ENCODE measurements around the gene PRAMEF5.
"Not testable (repeated sequence)": the region's sequence is repeated elsewhere in the genome, so short reads cannot be mapped to it uniquely, and the experiment has no call there.

Gene PRAMEF5

DNA sequence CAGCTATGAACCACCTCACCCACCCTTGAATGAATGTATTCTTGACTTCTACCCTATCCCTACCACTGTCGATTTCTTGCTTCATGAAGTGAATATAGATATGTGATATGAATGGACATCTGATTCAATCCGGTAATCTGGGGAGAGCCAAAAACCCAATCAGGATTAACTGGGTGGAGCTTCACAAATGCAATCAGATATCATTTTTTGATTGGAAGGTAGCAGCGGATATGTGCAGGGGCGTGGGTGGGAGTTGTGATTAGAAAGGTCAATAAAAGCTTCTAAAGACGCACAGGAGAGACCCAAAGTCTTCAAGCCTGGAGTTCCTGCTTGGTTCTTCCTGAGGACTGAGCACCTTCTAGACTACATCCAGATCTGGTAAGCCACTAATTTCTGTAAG lies at the start of gene PRAMEF5:
Gene PRAMEF5, plus strand, starts transcription at position 301 of the 400 bp plus-strand sequence. CDS start 5,071 bp downstream, outside the sequence.
- not testable (repeated sequence) for H3K9me3 ChIP-seq (replicated peaks in 1 of 11); H3K4me1 ChIP-seq; H4K20me1 ChIP-seq; H3K27ac ChIP-seq; H3K36me3 ChIP-seq; H3K9ac ChIP-seq; H3K27me3 ChIP-seq; H3K4me3 ChIP-seq; H3K4me2 ChIP-seq

- H3K9ac ChIP-seq; H3K27ac ChIP-seq; H3K4me2 ChIP-seq; H3K4me3 ChIP-seq; H3K9me3 ChIP-seq (replicated peaks in 1 of 11); H3K36me3 ChIP-seq; H3K4me1 ChIP-seq; H4K20me1 ChIP-seq; H3K27me3 ChIP-seq: not testable (repeated sequence)
Observed at GRCh38 chr1:13208712-13209111, 45.3 kb upstream of the PRAMEF5 start.

- H3K9me3 ChIP-seq (replicated peaks in 1 of 11); H3K9ac ChIP-seq; H3K4me3 ChIP-seq; H4K20me1 ChIP-seq; H3K4me2 ChIP-seq; H3K27me3 ChIP-seq; H3K36me3 ChIP-seq; H3K4me1 ChIP-seq; H3K27ac ChIP-seq: not testable (repeated sequence)
Observed at GRCh38 chr1:13216619-13217018, 37.4 kb upstream of the PRAMEF5 start.

- H3K4me1 ChIP-seq; H3K9me3 ChIP-seq (replicated peaks in 1 of 11); H3K9ac ChIP-seq; H3K27ac ChIP-seq; H4K20me1 ChIP-seq; H3K4me2 ChIP-seq; H3K36me3 ChIP-seq; H3K4me3 ChIP-seq; H3K27me3 ChIP-seq: not testable (repeated sequence)
Observed at GRCh38 chr1:13219203-13219602, 34.8 kb upstream of the PRAMEF5 start.

- H3K27ac ChIP-seq; H3K27me3 ChIP-seq; H3K36me3 ChIP-seq; H3K4me3 ChIP-seq; H3K4me1 ChIP-seq; H3K9me3 ChIP-seq (replicated peaks in 1 of 11); H3K9ac ChIP-seq; H4K20me1 ChIP-seq; H3K4me2 ChIP-seq: not testable (repeated sequence)
Observed at GRCh38 chr1:13222788-13223187, 31.2 kb upstream of the PRAMEF5 start.

GRCh38 chr1:13224480-13225060 lies 29.4 kb upstream of the PRAMEF5 start:
- no peak overlapping the region for H3K4me3 ChIP-seq
- no peaks in the 10 kb centered on the region for H3K27me3 ChIP-seq
- H3K27ac ChIP-seq: no peak overlapping the region
- H3K4me2 ChIP-seq: no peak overlapping the region
- H3K9ac ChIP-seq: no peak overlapping the region
- H4K20me1 ChIP-seq: no peaks in the 10 kb centered on the region
- no peak for TF ChIP-seq Cebpa-rat (IDR thresholded peaks at IDR 0.05)
- no peaks in the 10 kb centered on the region for H3K9me3 ChIP-seq (replicated peaks in 1 of 11)
- no peaks in the 10 kb centered on the region for H3K36me3 ChIP-seq
- H3K4me1 ChIP-seq: no peaks in the 10 kb centered on the region

DNA sequence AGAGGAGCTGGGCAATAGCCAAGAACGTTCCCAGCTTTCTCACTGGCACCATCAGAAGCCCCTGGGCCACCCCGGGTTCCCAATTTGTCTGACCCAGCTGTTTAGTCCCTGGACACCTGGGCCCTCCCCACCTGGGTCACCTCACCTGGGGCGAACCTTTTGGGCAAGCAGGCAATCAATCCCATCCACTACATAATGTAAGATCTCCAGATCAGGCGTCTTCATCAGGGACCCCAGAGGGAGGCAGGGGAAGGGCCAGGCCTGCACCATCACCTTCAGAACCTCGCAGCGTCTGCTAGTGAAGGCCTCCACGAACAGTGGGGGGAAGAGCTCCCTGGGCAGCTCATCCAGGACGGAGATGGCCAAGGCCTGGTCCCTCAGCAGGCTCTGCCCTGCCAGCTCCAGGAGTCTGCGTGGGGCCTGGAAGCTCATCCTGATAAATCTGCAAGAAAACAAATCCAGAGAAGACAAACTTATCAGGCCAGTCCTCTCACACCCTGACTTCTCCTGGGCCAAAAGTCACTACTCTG lies 28.3 kb upstream of the PRAMEF5 start, which contains the start of gene PRAMEF18:
Gene PRAMEF18, minus strand, starts transcription at position 480 of the 530 bp plus-strand sequence. Its CDS starts 48 bp downstream, at position 432.
- not testable (repeated sequence) for H3K4me2 ChIP-seq; H3K9ac ChIP-seq; H3K27ac ChIP-seq; H3K9me3 ChIP-seq (replicated peaks in 1 of 11); H3K27me3 ChIP-seq; H4K20me1 ChIP-seq; H3K4me3 ChIP-seq; H3K4me1 ChIP-seq; H3K36me3 ChIP-seq

DNA sequence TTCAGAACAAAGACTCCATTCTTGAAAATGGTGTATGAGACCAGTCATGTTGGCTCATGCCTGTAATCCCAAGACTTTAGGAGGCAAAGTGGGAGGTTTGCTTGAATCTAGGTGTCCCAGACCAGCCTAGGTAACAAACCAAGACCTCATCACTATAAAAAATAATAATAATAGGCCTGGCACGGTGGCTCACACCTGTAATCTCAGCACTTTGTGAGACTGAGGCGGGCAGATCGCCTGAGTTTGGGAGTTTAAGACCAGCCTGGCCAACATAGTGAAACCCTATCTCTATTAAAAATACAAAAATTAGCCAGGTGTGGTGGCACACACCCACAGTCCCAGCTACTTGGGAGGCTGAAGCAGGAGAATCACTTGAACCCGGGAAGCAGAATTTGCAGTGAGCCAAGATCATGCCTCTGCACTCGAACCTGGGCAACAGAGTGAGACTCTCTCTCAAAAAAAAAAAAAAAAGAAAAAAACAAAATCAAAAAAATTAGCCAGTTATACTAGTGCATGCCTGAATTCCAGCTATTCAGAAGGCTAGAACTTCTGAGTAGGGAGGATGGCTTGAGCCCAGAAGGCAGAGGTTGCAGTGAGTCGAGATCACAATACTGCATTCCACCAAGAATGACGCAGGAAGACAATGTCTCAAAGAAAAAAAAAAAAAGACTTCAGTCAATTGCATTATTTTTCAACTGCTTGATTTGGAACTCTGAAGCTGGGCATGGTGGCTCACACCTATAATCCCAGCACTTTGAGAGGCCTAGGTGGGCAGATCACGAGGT lies 26.5 kb upstream of the PRAMEF5 start:
- H3K4me1 ChIP-seq; H3K9me3 ChIP-seq (replicated peaks in 1 of 11); H3K9ac ChIP-seq: not testable (repeated sequence)

GRCh38 chr1:13228343-13228781 lies 25.6 kb upstream of the PRAMEF5 start:
- Histone ChIP-seq H3K27ac (no peak overlapping the region), H3K4me1 (no peaks in the 10 kb centered on the region), H3K27me3 (no peaks in the 10 kb centered on the region)

More for the DNA sequence above, 26.5 kb upstream of the PRAMEF5 start:
- not testable (repeated sequence) for H4K20me1 ChIP-seq, H3K27me3 ChIP-seq, H3K4me3 ChIP-seq, H3K4me2 ChIP-seq, H3K36me3 ChIP-seq, H3K27ac ChIP-seq

GRCh38 chr1:13230096-13230495 lies 23.9 kb upstream of the PRAMEF5 start:
- not testable (repeated sequence) for H3K27me3 ChIP-seq; H3K9me3 ChIP-seq (replicated peaks in 1 of 11); H3K9ac ChIP-seq; H3K4me1 ChIP-seq; H3K4me3 ChIP-seq; H3K4me2 ChIP-seq; H4K20me1 ChIP-seq; H3K36me3 ChIP-seq; H3K27ac ChIP-seq

More at GRCh38 chr1:13228343-13228781, 25.6 kb upstream of the PRAMEF5 start:
- Histone ChIP-seq H3K36me3 (no peaks in the 10 kb centered on the region), H3K4me2 (no peak overlapping the region), H3K9me3 (replicated peaks in 1 of 11) (no peaks in the 10 kb centered on the region), H3K4me3 (no peak overlapping the region), H3K9ac (no peak overlapping the region), H4K20me1 (no peaks in the 10 kb centered on the region)
- no peak for TF ChIP-seq Cebpa-rat (IDR thresholded peaks at IDR 0.05)

DNA sequence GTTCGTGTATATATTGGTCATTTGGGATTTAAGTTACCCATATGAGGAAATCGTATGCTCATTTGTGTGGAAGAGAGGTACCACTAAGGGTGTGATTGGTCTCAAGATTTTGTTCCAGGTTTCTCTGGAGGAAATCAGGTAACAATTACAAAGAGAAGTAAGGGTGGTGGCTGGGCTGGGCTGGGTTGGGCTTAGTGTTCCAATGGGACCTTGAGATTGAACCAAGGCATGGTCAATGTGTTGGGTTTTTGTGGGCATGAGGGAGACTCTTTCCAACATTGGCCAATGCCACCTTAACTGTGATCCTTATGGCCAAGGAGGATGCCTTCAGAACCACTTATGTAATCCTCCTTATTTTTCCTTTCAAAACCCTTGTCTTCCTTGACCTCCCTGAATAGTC lies 23.4 kb upstream of the PRAMEF5 start:
- not testable (repeated sequence) for H3K9me3 ChIP-seq (replicated peaks in 1 of 11); H3K27ac ChIP-seq; H3K36me3 ChIP-seq; H3K9ac ChIP-seq; H3K4me3 ChIP-seq; H3K27me3 ChIP-seq; H3K4me2 ChIP-seq; H3K4me1 ChIP-seq; H4K20me1 ChIP-seq

DNA sequence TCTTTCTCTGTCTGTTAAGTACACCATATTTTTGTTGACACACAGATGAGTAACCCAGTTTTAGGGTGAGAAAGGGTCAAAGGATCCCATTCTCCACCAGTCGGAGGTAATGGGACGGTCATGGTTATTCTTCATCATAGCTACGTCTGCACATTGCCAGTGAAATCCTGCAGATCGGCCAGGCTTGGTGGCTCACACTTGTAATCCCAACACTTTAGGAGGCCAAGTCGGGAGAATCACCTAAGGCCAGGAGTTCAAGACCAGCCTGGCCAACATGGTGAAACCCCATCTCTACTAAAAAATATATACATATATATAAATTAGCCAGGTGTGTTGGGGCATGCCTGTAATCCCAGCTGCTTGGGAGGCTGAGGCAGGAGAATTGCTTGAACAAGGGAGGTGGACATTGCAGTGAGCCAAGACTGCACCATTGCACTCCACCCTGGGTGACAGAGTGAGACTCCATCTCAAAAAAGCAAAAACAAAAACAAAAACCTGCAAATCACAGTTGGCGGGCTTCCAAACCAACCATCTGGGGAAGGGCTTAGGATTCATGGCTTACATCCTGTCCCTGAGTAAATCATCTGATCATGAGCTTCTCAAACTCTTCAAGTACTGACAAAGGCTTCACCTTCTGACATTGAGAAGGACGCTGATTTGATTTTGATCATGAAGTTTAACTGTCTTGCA lies 22.8 kb upstream of the PRAMEF5 start:
- H3K27ac ChIP-seq; H3K9me3 ChIP-seq (replicated peaks in 1 of 11); H3K27me3 ChIP-seq; H3K4me2 ChIP-seq; H4K20me1 ChIP-seq; H3K4me1 ChIP-seq; H3K4me3 ChIP-seq; H3K9ac ChIP-seq; H3K36me3 ChIP-seq: not testable (repeated sequence)

DNA sequence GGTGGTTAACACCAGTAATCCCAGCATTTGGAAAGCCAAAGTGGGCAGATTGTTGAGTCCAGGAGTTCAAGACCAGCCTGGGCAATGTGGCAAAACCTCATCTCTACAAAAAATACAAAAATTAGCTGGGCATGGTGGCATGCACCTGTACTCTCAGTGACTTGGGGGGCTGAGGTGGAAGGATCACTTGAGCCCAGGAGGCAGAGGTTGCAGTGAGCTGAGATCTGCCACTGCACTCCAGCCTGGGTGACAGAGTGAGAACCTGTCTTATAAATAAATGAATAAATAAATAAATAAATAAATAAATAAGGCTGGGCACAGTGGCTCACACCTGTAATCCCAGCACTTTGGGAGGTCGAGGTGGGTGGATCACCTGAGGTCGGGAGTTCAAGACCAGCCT lies 21.9 kb upstream of the PRAMEF5 start:
- not testable (repeated sequence) for H3K4me3 ChIP-seq; H3K36me3 ChIP-seq; H4K20me1 ChIP-seq; H3K27me3 ChIP-seq; H3K4me2 ChIP-seq; H3K9me3 ChIP-seq (replicated peaks in 1 of 11); H3K4me1 ChIP-seq; H3K27ac ChIP-seq; H3K9ac ChIP-seq

- H3K4me2 ChIP-seq; H3K36me3 ChIP-seq; H3K27me3 ChIP-seq; H3K9me3 ChIP-seq (replicated peaks in 1 of 11); H4K20me1 ChIP-seq; H3K4me3 ChIP-seq; H3K27ac ChIP-seq; H3K4me1 ChIP-seq; H3K9ac ChIP-seq: not testable (repeated sequence)
Observed at GRCh38 chr1:13234057-13234456, 19.9 kb upstream of the PRAMEF5 start.

All from BLaER1 treated with 17β-estradiol and CSF1 and Interleukin-3, amounts not matched to agents 10 nM and 100 nM (cell line).